SK-N-SH (cell line): Measurements from ENCODE around the gene SSR1. TPM values are rescaled to one million over a fixed set of nuclear protein-coding genes. Genes with fewer than 3 reads are reported as not detected.

Source experiments
- CTCF ChIA-PET: fragments of 300-600, 350-600 bp; formaldehyde crosslinking; extraction: SDS; loops from one replicate; lab custom pipeline; 2021; lab: Yijun Ruan, JAX
- POLR2A ChIA-PET: fragments of 350-600 bp; sonication (Branson Sonifier 250); formaldehyde crosslinking; extraction: SDS; loops from one replicate; lab custom pipeline; 2020; ENCODE audit warnings: antibody characterized with exemption, inconsistent platforms; lab: Yijun Ruan, JAX
- DNase-seq: peaks from one replicate; pipeline ENCODE4 v3.0.0; 2012
- H2AFZ ChIP-seq: fragments of 200-600 bp; sonication (generic); 2 replicates; pipeline ENCODE4 v1.8.1; 2016; ENCODE audit warnings: antibody characterized with exemption, mild to moderate bottlenecking, low read depth
- H3F3A ChIP-seq: fragments of 200-600 bp; sonication (generic); replicated peaks from 2 replicates; pipeline ENCODE3; 2016; ENCODE audit warnings: antibody characterized with exemption, mild to moderate bottlenecking; ENCODE audit not compliant: insufficient read depth
- H3K27ac ChIP-seq, 2 experiments: fragments of 200-500 bp in 1 of 2; fragments of 200-600 bp in 1 of 2; sonication (Bioruptor generic) in 1 of 2; sonication (generic), shearing (Covaris generic) in 1 of 2; 2 replicates each; pipeline versions ENCODE4 v1.5.1 to v1.6.1; 2014 to 2016; ENCODE audit warnings: low read depth in 2 of 2, inconsistent platforms in 1 of 2, low read length in 1 of 2, mild to moderate bottlenecking in 1 of 2, mixed read lengths in 1 of 2
- H3K27me3 ChIP-seq: fragments of 200-600 bp; sonication (generic), shearing (Covaris generic); 2 replicates; pipeline ENCODE4 v1.6.1; 2016; ENCODE audit warnings: mixed run types; ENCODE audit not compliant: insufficient read depth
- H3K36me3 ChIP-seq, 2 experiments: fragments of 200-500 bp in 1 of 2; fragments of 200-600 bp in 1 of 2; sonication (Bioruptor generic) in 1 of 2; sonication (generic) in 1 of 2; replicated peaks in 1 of 2; 2 replicates each; pipeline versions ENCODE3 to v1.5.1; 2014 to 2016; ENCODE audit warnings: low read length in 1 of 2, mild to moderate bottlenecking in 1 of 2; ENCODE audit not compliant: insufficient read depth in 2 of 2, control insufficient read depth in 1 of 2
- H3K4me1 ChIP-seq, 2 experiments: fragments of 200-500 bp in 1 of 2; fragments of 200-600 bp in 1 of 2; sonication (Bioruptor generic) in 1 of 2; sonication (generic), shearing (Covaris generic) in 1 of 2; 2 replicates each; pipeline versions ENCODE4 v1.5.1 to v1.6.1; 2014 to 2016; ENCODE audit warnings: low read depth in 1 of 2, low read length in 1 of 2, mixed run types in 1 of 2; ENCODE audit not compliant: insufficient read depth in 2 of 2, control insufficient read depth in 1 of 2
- H3K4me2 ChIP-seq: fragments of 200-600 bp; sonication (generic), shearing (Covaris generic); 2 replicates; pipeline ENCODE4 v1.6.1; 2017; ENCODE audit warnings: mixed run types
- H3K4me3 ChIP-seq, 2 experiments: fragments of 200-500 bp in 1 of 2; fragments of 200-600 bp in 1 of 2; sonication (Bioruptor generic) in 1 of 2; sonication (generic), shearing (Covaris generic) in 1 of 2; 2 replicates each; pipeline versions ENCODE4 v1.5.1 to v1.8.1; 2014 to 2016; ENCODE audit warnings: low read depth in 2 of 2, inconsistent platforms in 1 of 2, low read length in 1 of 2, mild to moderate bottlenecking in 1 of 2, mixed read lengths in 1 of 2, moderate library complexity in 1 of 2
- H3K79me2 ChIP-seq: fragments of 200-600 bp; sonication (generic); 2 replicates; pipeline ENCODE4 v1.8.1; 2017; ENCODE audit warnings: mild to moderate bottlenecking; ENCODE audit not compliant: insufficient read depth
- H3K9ac ChIP-seq: fragments of 200-600 bp; sonication (generic); 2 replicates; pipeline ENCODE4 v1.6.1; 2017; ENCODE audit warnings: mixed run types
- H3K9me2 ChIP-seq: fragments of 200-600 bp; sonication (generic); 2 replicates; pipeline ENCODE4 v1.6.1; 2017; ENCODE audit warnings: mixed run types
- H3K9me3 ChIP-seq: fragments of 200-600 bp; sonication (generic); 2 replicates; pipeline ENCODE4 v1.6.1; 2017; ENCODE audit warnings: mixed run types, mild to moderate bottlenecking, moderate library complexity
- H4K20me1 ChIP-seq: fragments of 200-600 bp; sonication (generic); 2 replicates; pipeline ENCODE4 v1.6.1; 2017; ENCODE audit warnings: mild to moderate bottlenecking, mixed run types; ENCODE audit not compliant: insufficient read depth
- CHD2 ChIP-seq: fragments of 150-350 bp; IDR thresholded peaks from 2 replicates; pipeline ENCODE4 v1.6.1; 2018; ENCODE audit warnings: low read length; ENCODE audit not compliant: partially characterized antibody
- ELF1 ChIP-seq: IDR thresholded peaks from 2 replicates; pipeline ENCODE4 v1.4.0; 2012
- EP300 ChIP-seq, 2 experiments: IDR thresholded peaks; 2 replicates each; pipeline versions ENCODE4 v1.4.0 to v1.6.1; 2012; ENCODE audit warnings: borderline replicate concordance in 1 of 2, low read depth in 1 of 2, low read length in 1 of 2
- EZH2phosphoT487 ChIP-seq: fragments of 200-600 bp; sonication (generic); IDR thresholded peaks from 2 replicates; pipeline ENCODE4 v1.6.1; 2017; ENCODE audit warnings: low read depth, mixed run types, mild to moderate bottlenecking, antibody characterized with exemption, moderate library complexity, borderline replicate concordance
- FOSL2 ChIP-seq: IDR thresholded peaks from 2 replicates; pipeline ENCODE4 v1.4.0; 2012; ENCODE audit warnings: low read depth, mild to moderate bottlenecking, moderate library complexity, borderline replicate concordance
- FOXJ3 ChIP-seq: sonication (generic); formaldehyde crosslinking; IDR thresholded peaks from 2 replicates; pipeline ENCODE4 v1.5.1; 2020; ENCODE audit warnings: mild to moderate bottlenecking, missing genetic modification reagents
- GABPA ChIP-seq: IDR thresholded peaks from 2 replicates; pipeline ENCODE4 v1.4.0; 2012; ENCODE audit warnings: low read depth, mild to moderate bottlenecking
- GATA2 ChIP-seq: sonication (generic); formaldehyde crosslinking; IDR thresholded peaks from 2 replicates; pipeline ENCODE4 v1.5.0; 2020; ENCODE audit warnings: mild to moderate bottlenecking, missing genetic modification reagents
- JUND ChIP-seq: IDR thresholded peaks from 2 replicates; pipeline ENCODE4 v1.4.0; 2012
- NFIC ChIP-seq: IDR thresholded peaks from 2 replicates; pipeline ENCODE4 v1.4.0; 2012; ENCODE audit warnings: borderline replicate concordance
- NRF1 ChIP-seq: IDR thresholded peaks from 2 replicates; pipeline ENCODE4 v1.6.1; 2012; ENCODE audit warnings: low read depth, mild to moderate bottlenecking, low read length
- POLR2AphosphoS5 ChIP-seq: IDR thresholded peaks from 2 replicates; pipeline ENCODE4 v1.6.1; 2012; ENCODE audit warnings: low read depth, low read length
- RCOR1 ChIP-seq: fragments of 150-350 bp; IDR thresholded peaks from 2 replicates; pipeline ENCODE4 v1.6.1; 2017; ENCODE audit warnings: antibody characterized with exemption, low read length
- RFX5 ChIP-seq: IDR thresholded peaks from 2 replicates; pipeline ENCODE4 v1.6.1; 2012; ENCODE audit warnings: mild to moderate bottlenecking, improper control_type of control experiment, low read length
- RXRA ChIP-seq: IDR thresholded peaks from 2 replicates; pipeline ENCODE4 v1.4.0; 2012; ENCODE audit warnings: low read depth, mild to moderate bottlenecking, borderline replicate concordance
- SIN3A ChIP-seq: IDR thresholded peaks from 2 replicates; pipeline ENCODE4 v1.6.1; 2012; ENCODE audit warnings: low read depth, mild to moderate bottlenecking, low read length, moderate library complexity, borderline replicate concordance
- TEAD4 ChIP-seq: IDR thresholded peaks from 2 replicates; pipeline ENCODE4 v1.4.0; 2012; ENCODE audit warnings: mild to moderate bottlenecking, borderline replicate concordance; ENCODE audit not compliant: insufficient read depth
- WGBS: methylation state at CpG from one replicate; pipeline ENCODE4 v1.1.6; 2017; ENCODE audit warnings: low lambda C conversion rate; 5-methylcytosine and 5-hydroxymethylcytosine counted together
- polyA plus RNA-seq, 3 experiments: library from polyadenylated mRNA; depleted of rRNA; stranded (reverse); fragments of >200 nt; gene quantifications; 2 replicates each; pipeline ENCODE4 v1.2.3, GENCODE V29; 2012
- TF ChIP-seq, protein P1 (sequence below): IDR thresholded peaks from 2 replicates; pipeline ENCODE4; 2012
- TF ChIP-seq, protein P2 (sequence below): IDR thresholded peaks from 2 replicates; pipeline ENCODE4 v1.4.0; 2012; ENCODE audit warnings: low read depth

The SSR1 gene
- polyA plus RNA-seq, 1 of the 3 experiments (the other 2 are of a cell fraction): 50.7 TPM

DNA sequence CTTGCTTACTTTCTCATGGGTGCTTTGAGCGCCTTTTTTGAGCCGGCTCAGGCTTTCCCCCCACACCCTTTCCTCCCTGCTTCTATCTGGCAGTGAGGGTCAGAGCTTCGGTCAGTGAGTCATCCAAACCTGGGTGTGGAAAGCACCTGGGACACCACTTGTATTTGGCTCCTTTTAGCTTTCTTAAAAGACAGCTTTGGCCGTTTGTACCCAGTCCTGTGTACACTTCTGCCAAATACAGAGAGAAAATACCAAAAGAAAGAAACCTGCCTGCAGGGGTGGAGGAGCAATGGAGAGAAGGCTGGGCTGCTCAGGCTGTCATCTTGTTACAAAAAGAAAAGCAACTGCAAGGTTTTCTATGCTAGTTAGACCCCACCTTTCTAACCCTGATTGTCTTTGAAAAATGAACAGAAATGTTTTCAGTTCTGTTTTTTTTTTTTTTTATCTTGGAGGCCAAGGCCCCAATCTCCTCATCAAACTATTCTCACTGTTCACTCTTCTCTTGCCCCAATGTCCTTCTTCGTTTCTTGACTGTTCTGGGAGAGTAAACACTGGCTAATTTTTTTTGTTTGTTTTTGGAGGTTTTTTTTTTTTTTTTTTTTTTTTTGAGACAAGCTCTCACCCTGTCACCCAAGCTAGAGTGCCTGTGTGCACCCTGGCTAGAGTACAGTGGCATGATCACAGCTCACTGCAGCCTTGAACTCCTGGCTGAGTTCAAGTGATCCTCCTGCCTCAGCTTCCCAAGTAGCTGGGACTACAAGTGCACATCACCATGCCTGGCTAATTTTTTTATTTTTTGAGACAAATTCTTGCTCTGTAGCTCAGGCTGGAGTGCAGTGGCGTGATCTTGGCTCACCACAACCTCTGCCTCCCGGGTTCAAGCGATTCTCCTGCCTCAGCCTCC is 76.4 kb downstream of the SSR1 start:
- no peaks in the 10 kb centered on the region; a peak in 1 of 4 replicates for H3K4me1 ChIP-seq
- DNase-seq: no peak
- WGBS: 65% methylated on average over 8 of the region's 8 CpGs
- ChIA-PET POLR2A (no interaction called here), CTCF (interaction anchor here (1.6 to 2.9 kb wide), 2 partner anchors 559 to 560 kb away, joined by 5 to 19 read pairs; no protein-coding TSS in a partner anchor)
- H3K4me3 ChIP-seq: no peak overlapping the region
- peaks cover 0 to 9% of the 10 kb centered on the region in 2 experiments for H3K36me3 ChIP-seq
- no peaks in the 10 kb centered on the region for H3K27me3 ChIP-seq
- no peak overlapping the region for H3K4me2 ChIP-seq
- peaks cover 4% of the 10 kb centered on the region for H3F3A ChIP-seq
- H3K9me2 ChIP-seq: no peaks in the 10 kb centered on the region
- no peak for TF ChIP-seq FOSL2
- TF ChIP-seq TEAD4: no peak
- no peak for TF ChIP-seq EP300 (IDR thresholded peaks at IDR 0.05; ENCODE audit: borderline replicate concordance in 1 of 2, low read depth in 1 of 2, low read length in 1 of 2)
- TF ChIP-seq FOXJ3 (CRISPR knock-in tag): no peak
- TF ChIP-seq NFIC: no peak
- no peak for TF ChIP-seq ELF1
- no peak for TF ChIP-seq POLR2AphosphoS5
- no peak for TF ChIP-seq JUND
- TF ChIP-seq, protein P1, sequence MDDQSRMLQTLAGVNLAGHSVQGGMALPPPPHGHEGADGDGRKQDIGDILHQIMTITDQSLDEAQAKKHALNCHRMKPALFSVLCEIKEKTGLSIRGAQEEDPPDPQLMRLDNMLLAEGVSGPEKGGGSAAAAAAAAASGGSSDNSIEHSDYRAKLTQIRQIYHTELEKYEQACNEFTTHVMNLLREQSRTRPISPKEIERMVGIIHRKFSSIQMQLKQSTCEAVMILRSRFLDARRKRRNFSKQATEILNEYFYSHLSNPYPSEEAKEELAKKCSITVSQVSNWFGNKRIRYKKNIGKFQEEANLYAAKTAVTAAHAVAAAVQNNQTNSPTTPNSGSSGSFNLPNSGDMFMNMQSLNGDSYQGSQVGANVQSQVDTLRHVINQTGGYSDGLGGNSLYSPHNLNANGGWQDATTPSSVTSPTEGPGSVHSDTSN: no peak
- TF ChIP-seq CHD2: no peak
- no peak for TF ChIP-seq RXRA
- no peak for TF ChIP-seq SIN3A
- TF ChIP-seq, protein P2, sequence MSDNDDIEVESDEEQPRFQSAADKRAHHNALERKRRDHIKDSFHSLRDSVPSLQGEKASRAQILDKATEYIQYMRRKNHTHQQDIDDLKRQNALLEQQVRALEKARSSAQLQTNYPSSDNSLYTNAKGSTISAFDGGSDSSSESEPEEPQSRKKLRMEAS: no peak
- TF ChIP-seq NRF1: no peak
- TF ChIP-seq RCOR1: no peak
- TF ChIP-seq EZH2phosphoT487: no peak
- TF ChIP-seq GABPA: no peak
- no peak for TF ChIP-seq GATA2
- TF ChIP-seq RFX5: no peak
- 0 out of 2 replicates have a peak, but pooled peaks cover 7% of the 10 kb centered on the region for H4K20me1 ChIP-seq
- peaks cover 9% of the 10 kb centered on the region for H3K79me2 ChIP-seq
- no peak overlapping the region for H3K27ac ChIP-seq
- H2AFZ ChIP-seq: no peak overlapping the region
- H3K9me3 ChIP-seq: no peaks in the 10 kb centered on the region
- H3K9ac ChIP-seq: no peak overlapping the region
